Liver (tissue), 9 donors: ENCODE data around the gene CACNA1C. TPM values are rescaled to one million over a fixed set of nuclear protein-coding genes. Genes with fewer than 3 reads are reported as not detected.

ENCODE experiments used
- DNase-seq: peaks from one replicate; pipeline ENCODE4 v3.0.0-alpha.2; 2017; ENCODE audit warnings: low spot score
- H3K27ac ChIP-seq, 2 donors: one replicate each; pipeline ENCODE4 v1.7.0; 2013; ENCODE audit warnings: inconsistent platforms in 2 of 2, low read length in 2 of 2, control low read depth in 1 of 2, low read depth in 1 of 2, mild to moderate bottlenecking in 1 of 2
- H3K27me3 ChIP-seq, 4 donors: one replicate each; pipeline versions ENCODE4 v1.6.1 to v1.7.0; 2013; ENCODE audit warnings: low read length in 3 of 4, inconsistent platforms in 1 of 4, mild to moderate bottlenecking in 1 of 4, moderate library complexity in 1 of 4; ENCODE audit not compliant: control insufficient read depth in 4 of 4, insufficient read depth in 4 of 4
- H3K36me3 ChIP-seq, 4 donors: one replicate each; pipeline versions ENCODE4 v1.6.1 to v1.7.0; 2013; ENCODE audit warnings: low read length in 3 of 4, mild to moderate bottlenecking in 3 of 4, low read depth in 1 of 4, moderate library complexity in 1 of 4; ENCODE audit not compliant: control insufficient read depth in 4 of 4, insufficient read depth in 3 of 4
- H3K4me1 ChIP-seq, 4 donors: one replicate each; pipeline versions ENCODE4 v1.6.1 to v1.7.0; 2013; ENCODE audit warnings: low read length in 3 of 4, mild to moderate bottlenecking in 3 of 4, moderate library complexity in 1 of 4; ENCODE audit not compliant: control insufficient read depth in 4 of 4, insufficient read depth in 4 of 4
- H3K4me3 ChIP-seq, 3 donors: one replicate each; pipeline versions ENCODE4 v1.6.1 to v1.7.0; 2013; ENCODE audit warnings: low read length in 3 of 3, control low read depth in 1 of 3, low read depth in 1 of 3, mild to moderate bottlenecking in 1 of 3
- H3K9ac ChIP-seq, 2 donors: one replicate each; pipeline ENCODE4 v1.7.0; 2013; ENCODE audit warnings: low read length in 2 of 2, mild to moderate bottlenecking in 2 of 2, moderate library complexity in 2 of 2, control low read depth in 1 of 2, low read depth in 1 of 2
- H3K9me3 ChIP-seq, 4 donors: one replicate each; pipeline versions ENCODE4 v1.6.1 to v1.7.0; 2013; ENCODE audit warnings: low read length in 3 of 4; ENCODE audit not compliant: control insufficient read depth in 4 of 4
- EGR1 ChIP-seq, 2 donors: IDR thresholded peaks; 2 replicates each; pipeline ENCODE4 v1.6.1; 2016 to 2018; ENCODE audit warnings: antibody characterized with exemption in 2 of 2, low read depth in 2 of 2
- FOXA1 ChIP-seq: IDR thresholded peaks from 2 replicates; pipeline ENCODE4 v1.6.1; 2016; ENCODE audit warnings: antibody characterized with exemption
- FOXA2 ChIP-seq: IDR thresholded peaks from 2 replicates; pipeline ENCODE4 v1.6.1; 2016; ENCODE audit warnings: antibody characterized with exemption
- GABPA ChIP-seq, 2 donors: IDR thresholded peaks in 1 of 2; conservative IDR thresholded peaks in 1 of 2; 2 replicates each; pipeline ENCODE4 v1.6.1; 2016; ENCODE audit warnings: antibody characterized with exemption in 2 of 2, mild to moderate bottlenecking in 1 of 2, moderate library complexity in 1 of 2
- HNF4A ChIP-seq, 2 donors: conservative IDR thresholded peaks; 2 replicates each; pipeline ENCODE4 v1.6.1; 2016; ENCODE audit warnings: antibody characterized with exemption in 2 of 2, mild to moderate bottlenecking in 2 of 2
- HNF4G ChIP-seq: IDR thresholded peaks from 2 replicates; pipeline ENCODE4 v1.6.1; 2016; ENCODE audit warnings: antibody characterized with exemption
- JUND ChIP-seq, 2 donors: IDR thresholded peaks; 2 replicates each; pipeline ENCODE4 v1.6.1; 2016; ENCODE audit warnings: antibody characterized with exemption in 2 of 2
- NR2F2 ChIP-seq: IDR thresholded peaks from 2 replicates; pipeline ENCODE4 v1.6.1; 2016; ENCODE audit warnings: antibody characterized with exemption
- RAD21 ChIP-seq, 2 donors: IDR thresholded peaks; 2 replicates each; pipeline ENCODE4 v1.6.1; 2016; ENCODE audit warnings: antibody characterized with exemption in 2 of 2, mild to moderate bottlenecking in 2 of 2
- RXRA ChIP-seq, 2 donors: IDR thresholded peaks; 2 replicates each; pipeline ENCODE4 v1.6.1; 2017 to 2018; ENCODE audit warnings: antibody characterized with exemption in 2 of 2, mild to moderate bottlenecking in 1 of 2
- SP1 ChIP-seq: IDR thresholded peaks from 2 replicates; pipeline ENCODE4 v1.6.1; 2018; ENCODE audit warnings: antibody characterized with exemption, mild to moderate bottlenecking
- TAF1 ChIP-seq: conservative IDR thresholded peaks from 2 replicates; pipeline ENCODE4 v1.6.1; 2016; ENCODE audit warnings: antibody characterized with exemption, mild to moderate bottlenecking
- YY1 ChIP-seq: IDR thresholded peaks from 2 replicates; pipeline ENCODE4 v1.6.1; 2016; ENCODE audit warnings: antibody characterized with exemption, mild to moderate bottlenecking
- WGBS: extraction: QIAGEN DNeasy Blood & Tissue Kit; methylation state at CpG from one replicate; pipeline ENCODE4 v1.1.7; 2013; 5-methylcytosine and 5-hydroxymethylcytosine counted together
- polyA plus RNA-seq, 2 donors: library from polyadenylated mRNA; stranded (reverse) in 1 of 2; unstranded in 1 of 2; fragments of 200-250 nt in 1 of 2; fragments of >200 nt in 1 of 2; fragmentation: Nextera tagmentation in 1 of 2; extraction: Ambion mirVana in 1 of 2; gene quantifications; one replicate each; pipeline versions ENCODE4 v1.2.1 to v1.2.3, GENCODE V29; 2013 to 2015
- total RNA-seq, 2 donors: library from RNA; depleted of rRNA; stranded (reverse); fragments of >200 nt; gene quantifications; one replicate each; pipeline ENCODE4 v1.2.3, GENCODE V29; 2014
- TF ChIP-seq, protein P1 (sequence below): IDR thresholded peaks from 2 replicates; pipeline ENCODE4 v1.6.1; 2016; ENCODE audit warnings: antibody characterized with exemption, mild to moderate bottlenecking
- TF ChIP-seq, protein P2 (sequence below): IDR thresholded peaks from 2 replicates; pipeline ENCODE4 v1.6.1; 2016; ENCODE audit warnings: antibody characterized with exemption
- TF ChIP-seq, protein P3 (sequence below): IDR thresholded peaks from 2 replicates; pipeline ENCODE4 v1.6.1; 2016; ENCODE audit warnings: antibody characterized with exemption
- TF ChIP-seq, protein P4 (sequence below): IDR thresholded peaks from 2 replicates; pipeline ENCODE4 v1.6.1; 2016; ENCODE audit warnings: antibody characterized with exemption
- TF ChIP-seq, protein P5 (sequence below): fragments of 150-350 bp; IDR thresholded peaks from 2 replicates; pipeline ENCODE4 v1.5.1; 2017; ENCODE audit warnings: improper control_type of control experiment, low read depth, low read length; ENCODE audit not compliant: missing input control
- donor health status: healthy.
- donor health status: healthy.
- donor health status: healthy.
- donor health status: healthy.
- donor health status: healthy.

CACNA1C gene
- total and polyA plus RNA-seq, 4 donors = 0.23 to 1.9 (median 0.41) TPM

DNA sequence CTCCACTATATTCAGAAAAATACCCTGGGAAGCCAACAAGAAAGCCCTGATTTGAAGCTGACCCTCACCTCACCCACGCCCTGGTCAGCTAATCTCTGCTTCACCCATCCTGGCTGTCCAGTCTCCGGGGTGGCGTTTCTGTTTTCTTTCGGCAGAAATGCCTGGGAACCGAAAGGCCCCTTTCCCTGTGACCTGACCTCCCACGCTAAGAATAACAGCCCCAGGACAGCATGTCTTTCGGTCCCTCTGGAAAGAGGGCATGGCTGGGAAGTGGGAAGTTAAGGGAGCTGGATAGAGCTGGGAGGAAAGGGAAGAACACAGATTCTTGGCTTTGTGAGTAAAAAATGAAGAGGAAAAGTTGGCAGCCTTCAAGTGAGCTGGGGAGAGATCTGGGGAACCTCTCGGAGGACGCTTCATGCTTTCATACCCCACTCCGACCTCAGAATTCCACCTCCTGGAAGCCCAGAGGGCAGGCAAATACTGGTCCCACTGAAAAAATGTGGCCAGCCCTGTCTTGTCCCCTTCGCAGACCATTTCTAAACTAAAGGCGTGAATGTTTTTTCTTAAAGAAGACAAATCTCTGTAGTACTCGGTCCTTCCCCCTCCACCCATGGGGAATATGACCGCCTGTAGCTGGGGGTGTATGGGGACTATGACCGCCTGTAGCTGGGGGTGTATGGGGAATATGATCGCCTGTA lies 579.0 kb downstream of the CACNA1C start:
- DNase-seq = no peak
- H3K27me3 ChIP-seq = peaks cover 0 to 2% (median 0%) of the 10 kb centered on the region in 4 donors
- H3K4me1 ChIP-seq = no peaks in the 10 kb centered on the region
- no peak overlapping the region for H3K4me3 ChIP-seq
- H3K9me3 ChIP-seq = no peaks in the 10 kb centered on the region
- H3K36me3 ChIP-seq = no peaks in the 10 kb centered on the region
- 76% methylated on average over 16 of the region's 16 CpGs for WGBS
- TF ChIP-seq HNF4G = no peak
- TF ChIP-seq FOXA1 = no peak
- TF ChIP-seq, protein P1, sequence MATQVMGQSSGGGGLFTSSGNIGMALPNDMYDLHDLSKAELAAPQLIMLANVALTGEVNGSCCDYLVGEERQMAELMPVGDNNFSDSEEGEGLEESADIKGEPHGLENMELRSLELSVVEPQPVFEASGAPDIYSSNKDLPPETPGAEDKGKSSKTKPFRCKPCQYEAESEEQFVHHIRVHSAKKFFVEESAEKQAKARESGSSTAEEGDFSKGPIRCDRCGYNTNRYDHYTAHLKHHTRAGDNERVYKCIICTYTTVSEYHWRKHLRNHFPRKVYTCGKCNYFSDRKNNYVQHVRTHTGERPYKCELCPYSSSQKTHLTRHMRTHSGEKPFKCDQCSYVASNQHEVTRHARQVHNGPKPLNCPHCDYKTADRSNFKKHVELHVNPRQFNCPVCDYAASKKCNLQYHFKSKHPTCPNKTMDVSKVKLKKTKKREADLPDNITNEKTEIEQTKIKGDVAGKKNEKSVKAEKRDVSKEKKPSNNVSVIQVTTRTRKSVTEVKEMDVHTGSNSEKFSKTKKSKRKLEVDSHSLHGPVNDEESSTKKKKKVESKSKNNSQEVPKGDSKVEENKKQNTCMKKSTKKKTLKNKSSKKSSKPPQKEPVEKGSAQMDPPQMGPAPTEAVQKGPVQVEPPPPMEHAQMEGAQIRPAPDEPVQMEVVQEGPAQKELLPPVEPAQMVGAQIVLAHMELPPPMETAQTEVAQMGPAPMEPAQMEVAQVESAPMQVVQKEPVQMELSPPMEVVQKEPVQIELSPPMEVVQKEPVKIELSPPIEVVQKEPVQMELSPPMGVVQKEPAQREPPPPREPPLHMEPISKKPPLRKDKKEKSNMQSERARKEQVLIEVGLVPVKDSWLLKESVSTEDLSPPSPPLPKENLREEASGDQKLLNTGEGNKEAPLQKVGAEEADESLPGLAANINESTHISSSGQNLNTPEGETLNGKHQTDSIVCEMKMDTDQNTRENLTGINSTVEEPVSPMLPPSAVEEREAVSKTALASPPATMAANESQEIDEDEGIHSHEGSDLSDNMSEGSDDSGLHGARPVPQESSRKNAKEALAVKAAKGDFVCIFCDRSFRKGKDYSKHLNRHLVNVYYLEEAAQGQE = peak; percentile 56
- TF ChIP-seq, protein P2, sequence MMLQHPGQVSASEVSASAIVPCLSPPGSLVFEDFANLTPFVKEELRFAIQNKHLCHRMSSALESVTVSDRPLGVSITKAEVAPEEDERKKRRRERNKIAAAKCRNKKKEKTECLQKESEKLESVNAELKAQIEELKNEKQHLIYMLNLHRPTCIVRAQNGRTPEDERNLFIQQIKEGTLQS = no peak
- no peak for TF ChIP-seq GABPA (IDR thresholded peaks at IDR 0.05 in 1 of 2, conservative IDR thresholded peaks at IDR 0.05 in 1 of 2)
- TF ChIP-seq TAF1 = no peak
- TF ChIP-seq NR2F2 = peak; percentile 98
- no peak for TF ChIP-seq EGR1 (IDR thresholded peaks at IDR 0.05; ENCODE audit: low read depth in 2 of 2)
- TF ChIP-seq, protein P3, sequence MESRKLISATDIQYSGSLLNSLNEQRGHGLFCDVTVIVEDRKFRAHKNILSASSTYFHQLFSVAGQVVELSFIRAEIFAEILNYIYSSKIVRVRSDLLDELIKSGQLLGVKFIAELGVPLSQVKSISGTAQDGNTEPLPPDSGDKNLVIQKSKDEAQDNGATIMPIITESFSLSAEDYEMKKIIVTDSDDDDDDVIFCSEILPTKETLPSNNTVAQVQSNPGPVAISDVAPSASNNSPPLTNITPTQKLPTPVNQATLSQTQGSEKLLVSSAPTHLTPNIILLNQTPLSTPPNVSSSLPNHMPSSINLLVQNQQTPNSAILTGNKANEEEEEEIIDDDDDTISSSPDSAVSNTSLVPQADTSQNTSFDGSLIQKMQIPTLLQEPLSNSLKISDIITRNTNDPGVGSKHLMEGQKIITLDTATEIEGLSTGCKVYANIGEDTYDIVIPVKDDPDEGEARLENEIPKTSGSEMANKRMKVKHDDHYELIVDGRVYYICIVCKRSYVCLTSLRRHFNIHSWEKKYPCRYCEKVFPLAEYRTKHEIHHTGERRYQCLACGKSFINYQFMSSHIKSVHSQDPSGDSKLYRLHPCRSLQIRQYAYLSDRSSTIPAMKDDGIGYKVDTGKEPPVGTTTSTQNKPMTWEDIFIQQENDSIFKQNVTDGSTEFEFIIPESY = no peak
- TF ChIP-seq, protein P4, sequence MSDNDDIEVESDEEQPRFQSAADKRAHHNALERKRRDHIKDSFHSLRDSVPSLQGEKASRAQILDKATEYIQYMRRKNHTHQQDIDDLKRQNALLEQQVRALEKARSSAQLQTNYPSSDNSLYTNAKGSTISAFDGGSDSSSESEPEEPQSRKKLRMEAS = no peak
- peak in 1 of 2 donors; percentile 45 for TF ChIP-seq RXRA (IDR thresholded peaks at IDR 0.05)
- no peak for TF ChIP-seq YY1
- no peak for TF ChIP-seq JUND (IDR thresholded peaks at IDR 0.05)
- TF ChIP-seq RAD21 (IDR thresholded peaks at IDR 0.05) = peak in 1 of 2 donors; percentile 15
- peak; percentile 60 for TF ChIP-seq SP1
- TF ChIP-seq, protein P5, sequence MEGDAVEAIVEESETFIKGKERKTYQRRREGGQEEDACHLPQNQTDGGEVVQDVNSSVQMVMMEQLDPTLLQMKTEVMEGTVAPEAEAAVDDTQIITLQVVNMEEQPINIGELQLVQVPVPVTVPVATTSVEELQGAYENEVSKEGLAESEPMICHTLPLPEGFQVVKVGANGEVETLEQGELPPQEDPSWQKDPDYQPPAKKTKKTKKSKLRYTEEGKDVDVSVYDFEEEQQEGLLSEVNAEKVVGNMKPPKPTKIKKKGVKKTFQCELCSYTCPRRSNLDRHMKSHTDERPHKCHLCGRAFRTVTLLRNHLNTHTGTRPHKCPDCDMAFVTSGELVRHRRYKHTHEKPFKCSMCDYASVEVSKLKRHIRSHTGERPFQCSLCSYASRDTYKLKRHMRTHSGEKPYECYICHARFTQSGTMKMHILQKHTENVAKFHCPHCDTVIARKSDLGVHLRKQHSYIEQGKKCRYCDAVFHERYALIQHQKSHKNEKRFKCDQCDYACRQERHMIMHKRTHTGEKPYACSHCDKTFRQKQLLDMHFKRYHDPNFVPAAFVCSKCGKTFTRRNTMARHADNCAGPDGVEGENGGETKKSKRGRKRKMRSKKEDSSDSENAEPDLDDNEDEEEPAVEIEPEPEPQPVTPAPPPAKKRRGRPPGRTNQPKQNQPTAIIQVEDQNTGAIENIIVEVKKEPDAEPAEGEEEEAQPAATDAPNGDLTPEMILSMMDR = no peak
- TF ChIP-seq HNF4A (conservative IDR thresholded peaks at IDR 0.05) = no peak
- TF ChIP-seq FOXA2 = no peak
- H3K27ac ChIP-seq = peak overlapping the region in 1 of 2 donors; percentile 45
- H3K9ac ChIP-seq = no peak overlapping the region
